LNCAP (cell line): ENCODE measurements around the gene NLGN3.
A peak's percentile ranks its signal among the peaks of the same experiment; 100 is the strongest.

Source experiments
- TF ChIP-seq, protein P1 (sequence below): fragments of 450-650 bp; IDR thresholded peaks from 2 replicates; pipeline ENCODE4 v1.5.1; 2017; ENCODE audit warnings: mild to moderate bottlenecking

NLGN3 gene

DNA sequence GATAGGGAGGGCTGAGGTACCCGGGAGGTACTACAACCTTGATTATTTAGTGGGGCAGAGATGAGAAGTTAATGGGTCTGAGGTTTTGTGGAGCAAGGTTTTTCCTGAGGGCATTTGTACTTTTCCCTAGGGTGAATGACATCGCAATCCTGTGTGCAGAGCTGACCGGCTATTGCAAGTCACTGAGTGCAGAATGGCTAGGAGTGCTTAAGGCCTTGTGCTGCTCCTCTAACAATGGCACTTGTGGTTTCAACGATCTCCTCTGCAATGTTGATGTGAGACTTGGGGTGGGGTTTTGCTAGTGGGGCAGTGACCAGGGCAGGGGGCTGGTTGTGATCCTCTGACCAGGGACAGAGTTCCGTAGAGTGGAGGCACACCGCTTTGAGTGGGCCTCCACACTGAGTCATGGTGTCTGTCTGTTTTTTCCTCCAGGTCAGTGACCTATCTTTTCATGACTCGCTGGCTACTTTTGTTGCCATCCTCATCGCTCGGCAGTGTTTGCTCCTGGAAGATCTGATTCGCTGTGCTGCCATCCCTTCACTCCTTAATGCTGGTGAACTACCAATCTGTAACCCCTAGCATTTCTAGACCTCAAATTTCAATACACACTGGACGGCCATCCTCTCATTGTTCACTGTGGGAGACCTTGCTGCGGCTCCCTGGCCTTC lies 16.3 kb upstream of the NLGN3 start:
- TF ChIP-seq, protein P1, sequence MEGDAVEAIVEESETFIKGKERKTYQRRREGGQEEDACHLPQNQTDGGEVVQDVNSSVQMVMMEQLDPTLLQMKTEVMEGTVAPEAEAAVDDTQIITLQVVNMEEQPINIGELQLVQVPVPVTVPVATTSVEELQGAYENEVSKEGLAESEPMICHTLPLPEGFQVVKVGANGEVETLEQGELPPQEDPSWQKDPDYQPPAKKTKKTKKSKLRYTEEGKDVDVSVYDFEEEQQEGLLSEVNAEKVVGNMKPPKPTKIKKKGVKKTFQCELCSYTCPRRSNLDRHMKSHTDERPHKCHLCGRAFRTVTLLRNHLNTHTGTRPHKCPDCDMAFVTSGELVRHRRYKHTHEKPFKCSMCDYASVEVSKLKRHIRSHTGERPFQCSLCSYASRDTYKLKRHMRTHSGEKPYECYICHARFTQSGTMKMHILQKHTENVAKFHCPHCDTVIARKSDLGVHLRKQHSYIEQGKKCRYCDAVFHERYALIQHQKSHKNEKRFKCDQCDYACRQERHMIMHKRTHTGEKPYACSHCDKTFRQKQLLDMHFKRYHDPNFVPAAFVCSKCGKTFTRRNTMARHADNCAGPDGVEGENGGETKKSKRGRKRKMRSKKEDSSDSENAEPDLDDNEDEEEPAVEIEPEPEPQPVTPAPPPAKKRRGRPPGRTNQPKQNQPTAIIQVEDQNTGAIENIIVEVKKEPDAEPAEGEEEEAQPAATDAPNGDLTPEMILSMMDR, result no peak

DNA sequence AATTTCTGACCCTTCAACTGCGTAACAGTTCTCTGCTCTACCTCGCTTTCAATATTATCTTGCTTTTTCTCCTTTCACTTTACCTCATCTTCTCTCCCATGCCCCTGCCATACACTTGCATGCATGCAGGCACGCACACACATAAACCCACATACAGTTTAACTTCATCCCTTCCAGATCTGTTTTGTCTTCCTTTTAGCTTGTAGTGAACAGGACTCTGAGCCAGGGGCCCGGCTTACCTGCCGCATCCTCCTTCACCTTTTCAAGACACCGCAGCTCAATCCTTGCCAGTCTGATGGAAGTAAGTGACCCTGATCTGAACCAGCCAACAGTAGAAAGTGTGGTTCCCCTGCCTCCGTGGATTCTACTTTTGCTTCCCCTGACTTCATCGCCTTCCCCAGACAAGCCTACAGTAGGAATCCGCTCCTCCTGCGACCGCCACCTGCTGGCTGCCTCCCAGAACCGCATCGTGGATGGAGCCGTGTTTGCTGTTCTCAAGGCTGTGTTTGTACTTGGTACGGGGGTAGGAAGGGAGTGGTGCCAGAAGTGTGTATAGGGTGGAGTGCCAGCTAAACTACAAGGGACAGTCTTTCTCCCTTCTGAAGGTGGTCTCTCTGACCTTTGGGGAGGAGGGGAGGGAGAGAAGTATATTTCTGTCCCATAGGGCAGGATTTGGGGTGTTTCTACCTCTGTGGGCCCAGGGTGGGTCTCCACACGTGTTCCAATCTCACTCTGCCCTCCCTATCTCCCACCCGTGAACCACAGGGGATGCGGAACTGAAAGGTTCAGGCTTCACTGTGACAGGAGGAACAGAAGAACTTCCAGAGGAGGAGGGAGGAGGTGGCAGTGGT lies 15.5 kb upstream of the NLGN3 start:
- TF ChIP-seq, protein P1, result peak; percentile 73

DNA sequence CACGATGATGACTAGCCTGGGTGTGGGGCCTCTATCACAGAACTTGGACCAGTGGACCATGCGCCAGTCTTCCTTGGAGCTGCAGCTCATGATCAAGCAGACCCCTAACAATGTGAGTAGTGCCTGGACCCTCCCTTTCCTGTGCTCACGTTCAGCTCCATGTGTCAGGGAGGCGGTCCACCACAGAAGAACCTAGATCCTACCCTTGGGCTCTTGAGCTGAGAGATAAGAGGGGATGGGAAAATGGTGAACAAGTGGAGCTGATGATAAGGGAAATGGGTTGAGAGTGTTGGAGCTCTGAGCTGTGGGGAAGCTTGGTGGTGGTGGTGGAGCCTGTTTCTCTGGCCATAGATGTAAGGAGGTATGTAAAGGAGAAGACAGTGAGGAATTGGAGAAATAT lies 13.1 kb upstream of the NLGN3 start:
- TF ChIP-seq, protein P1, result no peak

DNA sequence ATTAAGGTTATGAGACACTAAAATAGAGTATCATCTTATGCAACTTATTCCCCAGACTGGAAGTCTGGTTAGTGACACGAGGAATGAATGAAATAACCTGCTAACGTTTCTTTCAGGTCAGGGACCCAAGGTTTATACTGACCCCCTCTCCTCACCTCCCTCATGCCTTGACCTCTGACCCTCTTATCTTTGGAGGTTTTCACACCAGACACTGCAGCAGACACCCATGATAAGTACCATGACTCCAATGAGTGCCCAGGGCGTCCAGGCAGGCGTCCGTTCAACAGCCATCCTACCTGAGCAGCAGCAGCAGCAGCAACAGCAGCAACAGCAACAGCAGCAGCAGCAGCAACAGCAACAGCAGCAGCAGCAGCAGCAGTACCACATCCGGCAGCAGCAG lies 4.2 kb upstream of the NLGN3 start:
- TF ChIP-seq, protein P1, result no peak

DNA sequence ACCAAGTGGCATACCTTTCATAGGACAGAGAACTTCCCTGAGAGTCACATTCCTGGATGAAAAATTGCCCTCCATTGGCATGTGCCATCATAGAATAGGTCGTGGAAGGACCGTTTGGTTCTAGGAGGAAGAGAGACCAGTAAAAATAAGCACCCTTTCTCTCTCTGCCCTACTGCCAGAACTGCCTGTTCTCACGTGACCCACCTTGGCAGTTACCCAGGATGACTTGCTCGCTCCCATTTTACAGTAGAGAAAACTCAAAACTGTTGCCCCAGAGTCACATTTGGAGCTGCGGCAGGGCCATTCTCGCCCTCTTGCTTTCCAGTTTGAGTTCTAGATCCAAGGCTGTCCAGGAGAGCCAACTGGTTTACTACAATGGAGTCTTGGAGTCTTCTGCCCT lies 1.1 kb upstream of the NLGN3 start:
- TF ChIP-seq, protein P1, result no peak

DNA sequence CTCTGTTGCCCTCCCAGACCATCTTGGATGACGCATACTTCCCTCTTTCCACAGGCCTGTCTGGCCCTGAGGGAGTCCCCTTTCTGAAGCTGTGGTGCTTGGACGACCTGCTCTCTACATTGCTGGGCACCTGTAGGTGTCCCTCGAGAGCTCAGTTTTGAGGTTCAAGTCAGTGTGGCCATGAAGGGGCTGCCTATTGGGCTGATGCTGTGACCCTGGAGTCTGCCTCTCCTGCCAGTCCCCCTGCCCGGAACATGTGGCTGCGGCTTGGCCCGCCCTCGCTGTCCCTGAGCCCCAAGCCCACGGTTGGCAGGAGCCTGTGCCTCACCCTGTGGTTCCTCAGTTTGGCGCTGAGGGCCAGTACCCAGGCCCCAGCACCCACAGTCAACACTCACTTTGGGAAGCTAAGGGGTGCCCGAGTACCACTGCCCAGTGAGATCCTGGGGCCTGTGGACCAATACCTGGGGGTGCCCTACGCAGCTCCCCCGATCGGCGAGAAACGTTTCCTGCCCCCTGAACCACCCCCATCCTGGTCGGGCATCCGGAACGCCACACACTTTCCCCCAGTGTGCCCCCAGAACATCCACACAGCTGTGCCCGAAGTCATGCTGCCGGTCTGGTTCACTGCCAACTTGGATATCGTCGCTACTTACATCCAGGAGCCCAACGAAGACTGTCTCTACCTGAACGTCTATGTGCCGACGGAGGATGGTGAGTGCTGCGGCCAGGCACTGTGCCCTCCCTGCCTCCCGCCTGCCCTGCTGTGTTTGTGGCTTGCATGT lies 3.0 kb downstream of the NLGN3 start:
- TF ChIP-seq, protein P1, result no peak

DNA sequence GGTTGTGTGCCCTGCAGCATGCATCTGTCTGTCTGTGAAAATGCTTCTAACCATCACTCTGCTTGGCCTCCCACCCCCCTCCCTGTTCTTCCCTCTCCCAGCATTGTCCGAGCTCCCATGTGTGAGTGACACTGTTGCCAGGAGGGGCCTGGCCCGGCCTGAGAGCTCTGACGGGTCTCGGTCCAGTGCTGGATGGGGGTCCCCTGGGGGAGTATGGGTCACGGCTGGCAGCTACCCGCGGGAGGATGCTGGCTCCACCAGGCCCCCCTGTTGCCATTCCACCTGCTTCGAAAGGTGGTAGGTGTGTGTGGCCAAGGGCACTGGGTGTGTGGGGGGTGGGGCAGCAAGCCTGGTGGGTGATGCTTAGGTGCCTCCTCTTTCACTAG lies 3.6 kb downstream of the NLGN3 start:
- TF ChIP-seq, protein P1, result no peak
